ENCODE results near the gene RD3L. TPM values are rescaled to one million over a fixed set of nuclear protein-coding genes. Genes with fewer than 3 reads are reported as not detected.

The RD3L gene
- total RNA-seq, 6 experiments from 2014 or later = 0.22 to 1.2 (median 0.25) TPM; not detected in 3

GRCh38 chr14:103961928-103962578 is 19.7 kb upstream of the RD3L start:
- H3K36me3 ChIP-seq = no peaks in the 10 kb centered on the region
- H3K4me1 ChIP-seq = no peaks in the 10 kb centered on the region
- H3K4me3 ChIP-seq = no peak overlapping the region
- ATAC-seq (no peak), DNase-seq (no peak)
- intact Hi-C loops (cut with DNase I) = no loop called here
- H3K27me3 ChIP-seq = no peaks in the 10 kb centered on the region
- WGBS (ENCODE audit: insufficient coverage, low coverage, low lambda C conversion rate, missing lambda C conversion rate) = 77% methylated on average over 5 of the region's 5 CpGs
- TF ChIP-seq, protein P1, sequence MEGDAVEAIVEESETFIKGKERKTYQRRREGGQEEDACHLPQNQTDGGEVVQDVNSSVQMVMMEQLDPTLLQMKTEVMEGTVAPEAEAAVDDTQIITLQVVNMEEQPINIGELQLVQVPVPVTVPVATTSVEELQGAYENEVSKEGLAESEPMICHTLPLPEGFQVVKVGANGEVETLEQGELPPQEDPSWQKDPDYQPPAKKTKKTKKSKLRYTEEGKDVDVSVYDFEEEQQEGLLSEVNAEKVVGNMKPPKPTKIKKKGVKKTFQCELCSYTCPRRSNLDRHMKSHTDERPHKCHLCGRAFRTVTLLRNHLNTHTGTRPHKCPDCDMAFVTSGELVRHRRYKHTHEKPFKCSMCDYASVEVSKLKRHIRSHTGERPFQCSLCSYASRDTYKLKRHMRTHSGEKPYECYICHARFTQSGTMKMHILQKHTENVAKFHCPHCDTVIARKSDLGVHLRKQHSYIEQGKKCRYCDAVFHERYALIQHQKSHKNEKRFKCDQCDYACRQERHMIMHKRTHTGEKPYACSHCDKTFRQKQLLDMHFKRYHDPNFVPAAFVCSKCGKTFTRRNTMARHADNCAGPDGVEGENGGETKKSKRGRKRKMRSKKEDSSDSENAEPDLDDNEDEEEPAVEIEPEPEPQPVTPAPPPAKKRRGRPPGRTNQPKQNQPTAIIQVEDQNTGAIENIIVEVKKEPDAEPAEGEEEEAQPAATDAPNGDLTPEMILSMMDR (IDR thresholded peaks at IDR 0.05) = no peak
- no peak for TF ChIP-seq POLR2A (IDR thresholded peaks at IDR 0.05)
- H3K9me3 ChIP-seq = no peaks in the 10 kb centered on the region
- no peak overlapping the region for H3K27ac ChIP-seq

- intact Hi-C loops (cut with DNase I) = no loop called here
- TF ChIP-seq, protein P1 (IDR thresholded peaks at IDR 0.05) = no peak
- TF ChIP-seq POLR2A (IDR thresholded peaks at IDR 0.05) = no peak
- DNase-seq = no peak
- Histone ChIP-seq H3K4me3 (no peak overlapping the region), H3K4me1 (no peaks in the 10 kb centered on the region), H3K36me3 (no peaks in the 10 kb centered on the region), H3K9me3 (no peaks in the 10 kb centered on the region), H3K27ac (no peak overlapping the region), H3K27me3 (no peaks in the 10 kb centered on the region)
- no peak for ATAC-seq
- WGBS (ENCODE audit: insufficient coverage, low coverage, low lambda C conversion rate, missing lambda C conversion rate) = 50% methylated on average over 11 of the region's 11 CpGs
These were observed 18.2 kb upstream of the RD3L start for GRCh38 chr14:103960457-103961055.

DNA sequence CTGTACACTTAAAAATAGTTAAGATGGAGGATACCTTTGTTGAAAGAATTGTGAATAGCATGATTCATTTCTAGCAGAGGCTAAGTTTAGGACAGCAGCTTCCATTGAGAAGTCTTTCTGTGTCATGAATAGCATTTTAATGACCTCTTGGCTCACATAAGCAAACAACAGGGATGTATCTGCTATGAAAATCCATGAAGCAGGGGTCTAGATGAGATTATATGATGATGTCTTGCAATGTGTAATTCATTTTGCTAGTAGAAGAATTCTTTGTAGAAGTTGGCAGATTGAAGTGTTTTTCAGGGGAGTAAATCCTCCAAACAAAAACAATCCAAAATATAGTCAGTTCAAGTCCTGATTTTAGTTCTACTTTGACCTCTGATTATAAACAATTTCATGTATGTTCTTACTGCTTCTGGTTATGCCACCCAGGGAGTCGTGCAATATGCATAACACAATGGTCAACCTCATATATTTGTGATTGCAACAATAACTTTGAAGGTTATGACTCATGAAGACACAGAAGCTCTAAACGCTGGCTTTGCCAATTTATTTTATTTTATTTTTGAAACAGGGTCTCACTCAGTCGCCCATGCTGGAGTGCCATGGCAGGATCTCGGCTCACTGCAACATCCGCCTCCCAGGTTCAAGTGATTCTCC is 6.9 kb upstream of the RD3L start:
- Histone ChIP-seq H3K9me3 (no peaks in the 10 kb centered on the region), H3K27me3 (peaks cover 0 to 3% of the 10 kb centered on the region in 2 donors), H3K4me1 (no peaks in the 10 kb centered on the region), H3K36me3 (no peaks in the 10 kb centered on the region), H3K4me3 (no peak overlapping the region), H3K27ac (no peak overlapping the region)
- 56% methylated on average over 5 of the region's 5 CpGs for WGBS (ENCODE audit: insufficient coverage, low coverage, low lambda C conversion rate, missing lambda C conversion rate)
- DNase-seq (no peak), ATAC-seq (no peak)
- TF ChIP-seq POLR2A (IDR thresholded peaks at IDR 0.05) = no peak
- TF ChIP-seq, protein P1 (IDR thresholded peaks at IDR 0.05) = no peak
- intact Hi-C loops (cut with DNase I) = loop anchor here in 1 of 2 donors (10.0 kb wide), 1 partner anchor 1096 kb away; no protein-coding TSS in a partner anchor

- Histone ChIP-seq H3K27me3 (peaks cover 0 to 3% of the 10 kb centered on the region in 2 donors), H3K4me1 (no peaks in the 10 kb centered on the region), H3K9me3 (no peaks in the 10 kb centered on the region), H3K27ac (no peak overlapping the region), H3K4me3 (no peak overlapping the region), H3K36me3 (no peaks in the 10 kb centered on the region)
- no peak for ATAC-seq
- WGBS (ENCODE audit: insufficient coverage, low coverage, low lambda C conversion rate, missing lambda C conversion rate) = 44% methylated on average over 1 of the region's 2 CpGs
- intact Hi-C loops (cut with DNase I) = loop anchor here in 1 of 2 donors (10.0 kb wide), 1 partner anchor 1096 kb away; no protein-coding TSS in a partner anchor
- TF ChIP-seq POLR2A (IDR thresholded peaks at IDR 0.05) = no peak
- TF ChIP-seq, protein P1 (IDR thresholded peaks at IDR 0.05) = no peak
- no peak for DNase-seq
These were observed 6.1 kb upstream of the RD3L start for GRCh38 chr14:103948442-103948841.
